OCI-M2 (cell line): Measurements from ENCODE around the gene GAPDHS.

Experiments used
- DNase-seq: peaks from one replicate; lab custom pipeline; 2025; ENCODE audit not compliant: unreplicated experiment; lab: John Stamatoyannopoulos, UW

The GAPDHS gene

GRCh38 chr19:35509861-35510625 is 23.2 kb upstream of the GAPDHS start:
- peak; percentile 67 for DNase-seq

- no peak for DNase-seq
Measured at GRCh38 chr19:35510626-35510964, 22.7 kb upstream of the GAPDHS start.

- DNase-seq: no peak
Measured at GRCh38 chr19:35511337-35511736, 21.9 kb upstream of the GAPDHS start.

- no peak for DNase-seq
Measured at GRCh38 chr19:35512831-35513627, 20.2 kb upstream of the GAPDHS start.

- DNase-seq: no peak
Measured at GRCh38 chr19:35513628-35514281, 19.5 kb upstream of the GAPDHS start, which contains the start of gene DMKN. TSS of gene DMKN (minus strand) at chr19:35513649. CDS start at chr19:35513475, 174 bp downstream.

GRCh38 chr19:35514282-35514809 is 18.9 kb upstream of the GAPDHS start:
- DNase-seq: no peak

- DNase-seq: no peak
Measured at GRCh38 chr19:35516310-35516709, 16.9 kb upstream of the GAPDHS start.

GRCh38 chr19:35517342-35517741 is 15.9 kb upstream of the GAPDHS start:
- no peak for DNase-seq

- no peak for DNase-seq
Measured at GRCh38 chr19:35518313-35518712, 14.9 kb upstream of the GAPDHS start.

DNA sequence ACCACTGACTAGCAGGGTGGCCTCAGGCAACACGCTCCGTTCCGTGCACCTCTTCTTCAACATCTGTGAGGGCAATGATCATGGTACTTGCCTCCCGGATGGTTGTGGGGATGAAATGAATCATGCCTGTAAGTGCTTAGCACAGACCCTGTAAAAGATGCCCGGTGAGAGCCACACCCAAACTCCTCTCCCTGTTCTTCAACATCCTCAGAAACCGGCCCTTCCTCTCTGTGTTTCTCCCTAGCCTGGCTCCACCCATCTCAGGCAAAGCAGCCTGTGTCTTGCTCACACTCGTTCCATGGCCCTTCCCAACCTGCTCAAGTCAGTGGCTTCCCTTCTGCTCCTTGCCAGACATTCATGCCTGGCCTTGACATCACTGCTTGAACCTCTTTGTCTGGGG is 14.0 kb upstream of the GAPDHS start:
- DNase-seq: no peak

DNA sequence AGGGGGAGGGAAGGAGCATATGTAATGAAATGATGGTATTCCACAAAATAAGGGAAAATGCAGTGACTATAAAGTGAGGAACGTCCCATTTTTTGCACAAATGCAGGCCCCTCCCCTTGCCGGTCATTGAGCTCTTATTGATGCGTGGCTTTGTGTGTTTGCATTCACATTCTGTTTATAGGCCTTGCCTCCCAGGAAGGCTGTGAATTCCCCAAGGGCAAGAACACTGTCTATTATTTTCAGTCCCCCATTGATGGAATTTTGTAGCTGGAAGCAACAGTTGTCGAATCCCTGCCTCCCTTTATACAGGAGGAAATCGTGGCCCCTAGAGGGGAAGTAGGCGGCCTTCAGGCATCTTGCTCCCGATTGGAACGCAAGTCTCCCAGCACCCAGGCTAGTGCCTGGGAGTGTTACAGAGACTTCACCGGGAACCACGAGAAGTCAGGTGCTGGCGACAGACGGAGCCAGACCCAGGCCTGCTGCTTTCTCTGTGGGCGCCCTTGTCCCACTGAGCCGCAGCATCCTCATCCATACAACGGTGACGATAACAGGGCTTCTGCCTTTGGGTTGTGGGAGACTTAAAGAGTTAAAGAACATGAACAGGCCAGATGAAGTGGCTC is 12.0 kb upstream of the GAPDHS start:
- no peak for DNase-seq

- DNase-seq: no peak
Measured at GRCh38 chr19:35522745-35523327, 10.4 kb upstream of the GAPDHS start.

- DNase-seq: no peak
Measured at GRCh38 chr19:35524181-35524837, 8.9 kb upstream of the GAPDHS start.

- no peak for DNase-seq
Measured at GRCh38 chr19:35525873-35526272, 7.4 kb upstream of the GAPDHS start.

DNA sequence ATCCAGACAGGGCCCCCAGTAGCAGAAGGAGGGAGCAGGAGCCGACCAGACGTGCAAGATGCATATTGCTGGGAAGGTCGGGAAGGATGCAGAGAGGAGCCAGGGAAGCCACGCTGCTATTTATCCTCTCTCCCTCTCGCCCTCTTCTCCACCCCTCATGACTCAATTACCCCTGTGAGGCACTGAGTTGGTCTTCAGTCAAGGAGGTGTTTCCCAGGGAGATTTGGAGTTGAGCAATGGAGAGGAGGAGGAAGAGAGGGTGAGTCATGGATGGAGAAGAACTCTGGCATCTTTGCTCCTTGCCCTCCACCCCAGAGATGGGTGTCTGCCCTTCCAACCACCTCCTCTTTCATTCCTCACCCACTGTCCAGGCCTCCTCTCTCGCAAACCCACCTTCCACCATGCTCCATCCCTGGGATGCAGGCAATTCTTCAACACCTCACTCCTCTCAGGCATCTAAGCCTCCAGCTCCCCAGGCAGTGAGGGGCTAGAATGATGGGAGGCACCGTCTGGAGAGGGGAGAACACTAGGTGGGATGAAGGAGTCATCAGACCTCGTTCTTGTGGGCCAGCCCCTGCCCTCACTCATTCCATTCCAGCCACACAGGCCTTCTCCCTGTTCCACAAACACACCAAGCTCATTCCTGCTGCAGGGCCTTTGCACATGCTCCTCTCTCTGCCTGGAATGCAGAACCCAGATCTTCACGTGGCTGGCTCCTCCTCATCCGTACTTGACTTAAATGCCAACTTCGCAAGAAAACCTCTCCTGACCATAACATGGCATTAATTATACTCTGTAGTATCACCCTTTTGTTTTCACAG is 4.8 kb upstream of the GAPDHS start, which contains the start of gene SBSN:
Gene SBSN, minus strand, starts transcription at position 94 of the 821 bp plus-strand sequence. Its CDS starts 30 bp downstream, at position 64.
- DNase-seq: no peak

- DNase-seq: no peak
Measured at GRCh38 chr19:35529241-35530218, 3.7 kb upstream of the GAPDHS start.

- DNase-seq: no peak
Measured at GRCh38 chr19:35531291-35531690, 2.0 kb upstream of the GAPDHS start.

DNA sequence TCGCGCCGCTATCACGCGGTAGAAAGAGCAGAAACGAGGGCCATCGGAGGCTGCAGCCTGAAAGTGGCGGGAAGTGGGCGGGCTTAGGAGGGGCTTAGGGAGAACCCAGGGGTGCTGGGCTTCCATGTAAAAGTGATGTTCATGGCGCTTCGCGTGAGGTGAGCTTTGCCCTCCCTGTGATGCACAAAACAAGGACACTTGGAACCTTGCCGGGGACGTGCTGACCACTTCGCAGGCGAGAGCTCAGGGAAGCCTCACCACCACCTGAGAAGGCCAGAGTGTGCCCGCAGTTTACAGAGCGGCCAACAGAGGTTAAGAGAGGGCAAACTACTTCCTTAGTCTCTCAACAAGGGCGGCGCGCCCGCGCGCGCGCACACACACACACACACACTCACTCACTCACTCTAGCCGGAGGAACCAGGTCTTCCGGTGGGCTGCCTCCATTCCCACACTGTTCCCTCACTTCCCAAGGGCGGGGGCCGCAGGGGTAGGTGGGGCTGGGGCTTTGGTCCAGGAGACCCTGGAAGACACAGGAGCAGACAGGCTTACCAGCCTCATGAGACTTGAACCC is 651 bp downstream of the GAPDHS start:
- DNase-seq: no peak
